RWPE2 (cell line): Measurements from ENCODE around the gene CLNS1A.
A peak's percentile ranks its signal among the peaks of the same experiment; 100 is the strongest.

Experiments
- ATAC-seq: fragments of 200-7000 bp; cut with Tn5 transposase; 3 replicates; pipeline ENCODE4 v1.9.1; 2021; ENCODE audit warnings: low read depth
- DNase-seq: peaks from one replicate; pipeline ENCODE4 v3.0.0-alpha.2; 2020; ENCODE audit warnings: low spot score
- H3K27ac ChIP-seq: fragments of 450-650 bp; 2 replicates; pipeline ENCODE4 v1.5.1; 2017; ENCODE audit warnings: mild to moderate bottlenecking; ENCODE audit not compliant: poor library complexity, severe bottlenecking
- H3K27me3 ChIP-seq: fragments of 250-450 bp; sonication (Bioruptor Pico); 2 replicates; pipeline ENCODE4 v1.5.1; 2021; ENCODE audit warnings: mild to moderate bottlenecking, moderate library complexity; ENCODE audit not compliant: insufficient read depth, poor library complexity, severe bottlenecking
- H3K36me3 ChIP-seq: fragments of 250-450 bp; sonication (Bioruptor Pico); 2 replicates; pipeline ENCODE4 v1.5.1; 2020; ENCODE audit warnings: low read depth, mild to moderate bottlenecking, moderate library complexity
- H3K4me1 ChIP-seq: fragments of 250-450 bp; sonication (Bioruptor Pico); 2 replicates; pipeline ENCODE4 v1.5.1; 2021; ENCODE audit warnings: mild to moderate bottlenecking, moderate library complexity; ENCODE audit not compliant: insufficient read depth, poor library complexity, severe bottlenecking
- H3K4me3 ChIP-seq: fragments of 250-450 bp; sonication (Bioruptor Pico); 2 replicates; pipeline ENCODE4 v1.5.1; 2021; ENCODE audit warnings: mild to moderate bottlenecking, moderate library complexity; ENCODE audit not compliant: severe bottlenecking
- H3K9me3 ChIP-seq: fragments of 250-450 bp; sonication (Bioruptor Pico); 2 replicates; pipeline ENCODE4 v1.5.1; 2021; ENCODE audit warnings: mild to moderate bottlenecking, moderate library complexity; ENCODE audit not compliant: severe bottlenecking
- CTCF ChIP-seq: fragments of 450-650 bp; IDR thresholded peaks from one replicate; pipeline ENCODE4 v1.5.1; 2017; ENCODE audit warnings: mild to moderate bottlenecking, moderate library complexity; ENCODE audit not compliant: poor library complexity, severe bottlenecking

The CLNS1A gene

GRCh38 chr11:77669848-77670511, 32.4 kb upstream of the CLNS1A start:
- Histone ChIP-seq H3K36me3 (peaks cover 83% of the 10 kb centered on the region), H3K4me3 (no peak overlapping the region)
- TF ChIP-seq CTCF = no peak

GRCh38 chr11:77668760-77669159, 31.2 kb upstream of the CLNS1A start:
- Histone ChIP-seq H3K9me3 (no peaks in the 10 kb centered on the region), H3K4me3 (no peak overlapping the region), H3K27ac (no peak overlapping the region), H3K4me1 (no peaks in the 10 kb centered on the region), H3K36me3 (peaks cover 71% of the 10 kb centered on the region), H3K27me3 (no peaks in the 10 kb centered on the region)
- ATAC-seq (no peak), DNase-seq (no peak)
- TF ChIP-seq CTCF = no peak

More at GRCh38 chr11:77669848-77670511, 32.4 kb upstream of the CLNS1A start:
- DNase-seq = no peak
- Histone ChIP-seq H3K4me1 (no peaks in the 10 kb centered on the region), H3K27ac (no peak overlapping the region), H3K27me3 (no peaks in the 10 kb centered on the region), H3K9me3 (no peaks in the 10 kb centered on the region)
- no peak for ATAC-seq

GRCh38 chr11:77665240-77665965, 27.8 kb upstream of the CLNS1A start:
- H3K4me3 ChIP-seq = no peak overlapping the region
- H3K9me3 ChIP-seq = no peaks in the 10 kb centered on the region
- DNase-seq (no peak), ATAC-seq (no peak)
- H3K36me3 ChIP-seq = peaks cover 47% of the 10 kb centered on the region
- no peak for TF ChIP-seq CTCF
- no peaks in the 10 kb centered on the region for H3K27me3 ChIP-seq
- no peak overlapping the region for H3K27ac ChIP-seq
- no peaks in the 10 kb centered on the region for H3K4me1 ChIP-seq

GRCh38 chr11:77661670-77662069, 24.1 kb upstream of the CLNS1A start:
- DNase-seq (no peak), ATAC-seq (no peak)
- TF ChIP-seq CTCF = no peak
- Histone ChIP-seq H3K9me3 (no peaks in the 10 kb centered on the region), H3K4me1 (no peaks in the 10 kb centered on the region), H3K4me3 (no peak overlapping the region), H3K27ac (no peak overlapping the region), H3K27me3 (no peaks in the 10 kb centered on the region), H3K36me3 (peaks cover 14% of the 10 kb centered on the region)

GRCh38 chr11:77660947-77661346, 23.4 kb upstream of the CLNS1A start:
- Histone ChIP-seq H3K27me3 (no peaks in the 10 kb centered on the region), H3K4me1 (no peaks in the 10 kb centered on the region), H3K36me3 (peaks cover 7% of the 10 kb centered on the region), H3K9me3 (no peaks in the 10 kb centered on the region), H3K4me3 (no peak overlapping the region), H3K27ac (no peak overlapping the region)
- DNase-seq (no peak), ATAC-seq (peak; percentile 14; the same call in 1 of the 3 replicates)
- TF ChIP-seq CTCF = no peak
